Activated CD8-positive, alpha-beta memory T cell treated with anti-CD3 and anti-CD28 coated beads, Interleukin-2, amount 50 U/mL, for 1 hour (primary cell): Measurements from ENCODE around the gene AIG1.

ENCODE experiments used
- DNase-seq: peaks from one replicate; pipeline ENCODE4 v3.0.0-alpha.2; 2020; ENCODE audit errors: extremely low read depth

The AIG1 gene

DNA sequence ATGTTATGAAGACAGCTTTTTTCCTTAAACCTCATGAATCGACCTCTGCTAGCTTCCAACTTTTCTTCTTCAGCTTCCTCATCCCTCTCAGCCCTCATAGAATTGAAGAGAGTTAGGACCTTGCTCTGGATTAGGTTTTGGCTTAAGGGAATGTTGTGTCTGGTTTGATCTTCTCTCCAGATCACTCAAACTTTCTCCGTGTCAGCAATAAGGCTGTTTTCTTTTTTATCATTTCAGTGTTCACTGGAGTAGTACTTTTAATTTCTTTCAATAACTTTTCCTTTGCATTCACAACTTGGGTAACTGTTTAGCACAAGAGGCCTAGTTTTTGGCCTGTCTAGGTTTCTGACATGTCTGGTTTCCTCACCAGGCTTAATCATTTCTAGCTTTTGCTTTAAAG, 32.6 kb downstream of the AIG1 start:
- no peak for DNase-seq

DNA sequence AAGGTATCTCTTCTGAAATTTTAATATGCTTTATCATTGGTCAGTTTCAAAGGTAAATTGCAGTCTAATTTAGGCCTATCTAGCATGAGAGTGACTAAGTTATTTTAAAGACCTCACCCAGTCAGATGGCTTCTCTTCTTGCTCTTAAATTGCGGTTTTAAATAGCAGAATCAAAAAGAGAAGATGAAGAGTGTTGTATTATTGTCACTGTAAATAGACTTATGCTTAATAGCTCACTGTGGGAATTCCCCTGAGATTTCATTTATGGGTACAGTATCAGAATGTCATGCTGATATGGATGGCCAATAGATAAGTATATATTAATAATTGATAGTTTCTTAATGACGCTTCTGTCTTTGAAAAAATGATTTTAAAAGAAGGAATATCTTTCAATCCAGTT, 35.7 kb downstream of the AIG1 start:
- no peak for DNase-seq

DNA sequence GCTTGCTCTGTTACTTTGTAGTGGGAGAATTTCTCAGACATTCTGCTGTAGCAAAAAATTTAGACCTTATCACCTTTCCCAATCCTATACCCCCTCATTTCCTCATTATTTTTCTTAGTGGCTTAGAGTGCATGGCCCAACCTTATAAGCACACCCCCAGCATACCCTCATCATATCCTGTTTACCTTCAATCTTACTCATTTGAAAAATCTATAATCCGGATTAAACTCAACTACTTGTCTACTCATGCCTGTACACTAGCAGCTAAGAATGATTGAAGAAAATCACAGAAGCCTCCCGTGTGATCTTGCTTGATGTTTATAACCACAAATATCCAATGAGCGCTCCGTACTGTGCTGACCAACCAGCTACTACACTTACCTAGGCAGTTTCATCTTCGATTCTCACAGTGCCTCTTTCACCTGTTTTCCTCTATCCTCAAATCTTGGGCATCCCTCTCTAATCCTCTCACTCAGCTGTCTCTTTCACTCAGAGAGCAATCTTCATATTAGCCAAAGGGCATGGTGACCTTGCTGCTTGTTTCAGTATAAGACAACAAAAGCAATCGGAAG, 36.6 kb downstream of the AIG1 start:
- no peak for DNase-seq

DNA sequence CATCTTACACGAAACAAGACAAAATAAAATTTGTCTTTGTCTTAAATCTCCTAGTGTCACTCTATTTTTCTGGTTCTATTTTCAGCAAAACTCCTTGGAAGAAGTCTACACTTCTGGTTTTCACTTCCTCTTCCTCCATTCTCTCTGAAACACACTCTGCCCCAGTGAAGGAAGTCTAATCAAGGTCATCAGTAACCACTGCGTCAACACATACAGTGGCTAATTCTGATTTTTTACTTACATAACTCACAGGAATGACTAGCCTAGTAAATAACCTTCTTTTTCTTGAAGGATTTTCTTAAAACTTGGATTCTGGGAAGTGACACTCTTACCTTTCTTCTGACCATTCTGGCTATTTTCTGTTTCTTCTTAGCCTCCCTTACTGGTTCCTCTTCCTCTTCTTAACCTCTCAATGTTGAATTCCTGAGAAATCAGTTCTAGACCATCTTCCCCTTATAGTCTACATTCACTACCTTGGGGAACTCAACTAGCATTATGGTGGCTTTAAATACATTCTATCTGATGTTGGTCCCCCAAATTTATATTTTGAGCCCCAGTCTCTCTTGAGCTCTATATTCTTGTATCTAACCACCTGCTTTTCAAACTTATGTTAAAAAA, 37.5 kb downstream of the AIG1 start:
- DNase-seq, result no peak

DNA sequence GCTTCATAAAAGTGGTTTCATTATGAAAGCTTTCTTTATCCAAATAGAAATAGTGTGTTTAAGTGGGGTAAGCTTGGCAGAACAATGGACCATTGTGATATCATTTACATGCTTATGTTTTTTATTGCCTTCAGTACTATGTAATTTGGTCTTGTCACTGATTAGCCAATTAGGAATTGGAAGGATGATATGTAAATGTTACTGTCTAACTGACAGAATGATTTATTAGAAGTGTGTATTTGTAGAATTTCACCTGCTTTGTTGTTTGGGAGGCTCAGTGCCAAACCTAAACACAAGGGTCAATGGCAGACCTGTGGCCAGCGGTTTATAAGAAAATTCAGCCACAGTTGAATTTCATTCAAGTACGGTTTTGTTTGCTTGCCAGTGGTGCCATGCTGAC, 39.0 kb downstream of the AIG1 start:
- no peak for DNase-seq

DNA sequence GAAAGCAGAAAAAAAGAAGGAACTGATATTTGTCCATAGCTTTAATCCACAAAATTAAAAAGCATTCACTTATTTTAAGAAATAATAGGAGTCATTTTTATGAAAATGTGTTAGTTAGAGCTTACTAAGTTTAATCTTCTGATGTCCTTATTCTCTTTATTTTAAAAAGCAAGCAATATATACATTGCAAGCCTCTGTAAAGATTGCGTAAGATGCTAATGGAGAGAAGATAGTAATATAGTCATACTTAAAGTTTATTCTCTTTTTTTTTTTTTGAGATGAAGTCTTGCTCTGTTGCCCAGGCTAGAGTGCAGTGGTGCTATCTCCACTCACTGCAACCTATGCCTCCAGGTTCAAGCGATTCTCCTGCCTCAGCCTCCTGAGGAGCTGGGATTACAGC, 39.7 kb downstream of the AIG1 start:
- no peak for DNase-seq

DNA sequence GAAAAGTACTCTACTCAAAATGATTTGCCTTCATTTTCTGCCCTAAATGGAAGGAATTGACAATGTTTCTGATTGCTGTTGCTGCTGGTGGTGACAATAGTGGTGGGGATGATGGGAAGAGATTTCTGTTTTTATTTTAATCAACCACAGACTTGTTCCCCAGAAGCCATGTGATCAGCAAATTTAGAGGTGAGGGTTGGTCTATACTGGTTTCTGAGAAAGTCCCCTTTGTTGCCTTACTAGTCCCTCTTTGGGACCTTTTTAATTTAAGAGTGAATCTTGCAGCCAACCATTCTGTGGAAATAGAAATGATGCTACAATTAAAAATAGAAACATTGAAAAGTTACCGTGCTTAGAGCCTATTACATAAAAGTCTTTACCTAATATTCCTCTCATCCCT, 43.2 kb downstream of the AIG1 start:
- no peak for DNase-seq

DNA sequence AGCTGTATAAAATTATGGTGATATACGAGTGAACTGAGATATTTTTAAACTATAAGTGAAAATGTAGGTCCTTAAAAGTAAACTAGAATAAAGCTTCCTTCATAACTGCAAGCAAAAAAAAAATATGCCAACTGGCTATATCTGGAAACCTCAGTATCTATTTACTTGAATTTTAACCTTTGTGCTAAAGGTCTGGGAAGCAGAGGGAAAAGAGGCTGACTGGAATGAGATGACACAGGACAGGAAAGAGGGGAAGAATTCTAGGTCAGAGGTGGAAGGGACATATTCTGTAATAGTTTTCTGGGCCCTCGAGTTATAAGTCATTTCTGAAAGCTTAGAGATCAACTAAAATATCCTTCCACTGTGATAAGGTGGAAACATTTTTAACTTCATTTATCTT, 46.8 kb downstream of the AIG1 start:
- DNase-seq, result no peak

DNA sequence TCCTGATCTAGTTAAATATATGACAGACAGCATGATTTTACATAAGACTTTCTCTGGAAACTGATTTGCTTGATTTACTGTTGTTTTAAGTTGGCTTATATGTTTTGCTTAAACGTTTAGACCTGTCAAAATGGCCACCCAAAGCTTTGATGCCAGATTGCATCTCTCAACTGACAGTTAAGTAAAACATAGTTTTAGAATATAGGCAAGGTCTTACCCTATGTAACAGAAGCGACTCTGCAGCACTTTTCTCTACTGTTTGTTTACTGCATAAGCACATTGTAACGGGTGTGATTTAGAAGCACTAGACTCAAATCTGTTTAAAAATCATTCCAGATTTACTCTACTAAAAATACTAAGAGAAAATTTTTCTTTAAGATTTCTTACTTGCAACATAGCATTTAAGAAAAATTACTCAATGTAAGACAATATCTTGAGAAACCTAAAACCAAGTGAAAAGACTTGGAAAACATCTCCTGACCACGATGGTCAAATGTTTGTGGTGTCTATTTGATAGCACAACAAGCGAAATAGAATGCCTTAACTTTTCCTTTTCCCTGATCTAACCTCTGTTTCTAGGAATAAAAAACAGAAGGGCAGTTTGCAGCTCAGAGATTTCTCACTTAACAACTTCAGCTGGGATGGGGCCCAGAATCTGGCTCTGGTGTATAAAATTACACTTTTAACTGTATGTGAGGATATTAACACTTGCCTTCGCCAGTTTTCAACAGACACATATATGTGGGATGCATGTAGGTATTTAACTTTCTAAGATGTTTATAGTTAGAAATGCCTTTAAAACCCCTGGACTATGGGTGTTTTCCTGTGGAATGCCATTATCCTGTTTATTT, 47.4 kb downstream of the AIG1 start:
- no peak for DNase-seq

DNA sequence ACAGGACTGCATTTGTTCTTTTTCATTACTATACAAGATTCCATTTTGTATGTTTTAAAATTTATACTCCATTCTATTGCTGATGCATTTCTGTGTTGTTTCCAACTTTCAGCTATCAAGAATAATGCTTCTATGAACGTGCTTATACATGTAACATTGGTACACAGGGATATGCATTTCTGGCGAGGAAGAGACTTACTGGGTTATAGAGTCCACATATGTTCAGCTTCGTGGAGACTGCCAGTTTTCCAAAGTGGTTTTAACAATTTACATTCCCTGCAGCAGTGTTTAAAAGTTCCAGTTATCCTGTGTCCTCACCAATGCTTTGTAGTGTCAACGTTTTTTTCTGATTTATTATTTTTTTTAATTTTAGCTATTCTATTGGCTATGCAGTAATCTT, 48.5 kb downstream of the AIG1 start:
- DNase-seq, result no peak

DNA sequence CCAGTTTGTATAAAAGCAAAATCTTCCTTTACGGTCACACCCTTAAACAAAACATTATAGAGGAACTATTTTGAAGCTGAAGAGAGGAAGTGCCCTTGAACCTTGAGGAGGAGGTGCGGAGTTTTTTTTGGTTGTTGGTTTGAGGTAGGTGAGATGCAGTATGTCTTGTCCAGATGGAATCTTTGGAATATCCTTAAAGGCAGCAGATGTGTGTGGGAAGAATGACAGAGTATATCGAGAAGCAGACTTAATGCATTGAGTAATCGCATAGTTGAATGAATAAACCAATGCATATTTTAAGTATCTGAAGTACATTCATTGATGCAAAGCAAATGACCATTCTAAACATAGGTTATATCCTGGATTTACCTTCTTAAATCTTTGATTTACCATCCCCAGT, 49.9 kb downstream of the AIG1 start:
- no peak for DNase-seq

DNA sequence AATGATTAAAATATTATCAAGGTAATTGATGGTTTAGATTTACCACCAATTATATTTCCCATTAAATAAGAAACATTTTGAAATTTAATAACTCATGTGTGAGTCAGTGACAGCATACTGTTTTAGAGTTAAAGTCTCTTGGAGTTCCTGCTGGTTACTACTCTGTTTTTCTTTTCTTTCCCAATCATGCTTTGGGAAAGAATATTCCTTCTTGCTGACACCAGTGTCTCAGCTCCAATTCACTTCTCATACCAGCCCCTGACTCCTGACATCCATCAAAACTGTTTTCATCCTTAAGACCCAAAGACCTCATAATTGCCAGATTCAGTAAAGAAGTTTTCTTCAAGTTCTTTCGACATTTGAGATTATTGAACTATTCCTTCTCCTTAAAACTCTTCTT, 50.3 kb downstream of the AIG1 start:
- no peak for DNase-seq

DNA sequence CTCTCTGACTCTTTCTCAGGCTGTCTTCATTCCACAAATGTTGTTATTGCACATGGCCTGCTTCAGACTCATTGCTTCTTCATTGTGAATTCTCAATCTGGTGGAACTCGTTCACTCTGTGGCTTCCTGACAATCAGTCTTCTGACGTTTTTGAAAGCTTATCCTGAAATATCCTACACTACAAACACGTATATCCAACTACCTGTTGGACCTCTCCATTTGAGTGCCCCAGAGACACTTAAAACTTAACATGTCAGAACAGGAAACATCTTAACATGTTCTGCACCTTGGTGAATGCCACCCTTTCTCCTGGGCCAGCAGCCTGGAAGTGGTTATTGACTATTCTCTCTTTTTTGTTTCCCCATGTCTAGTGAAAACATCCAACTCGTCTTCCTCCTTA, 50.8 kb downstream of the AIG1 start:
- DNase-seq, result no peak

DNA sequence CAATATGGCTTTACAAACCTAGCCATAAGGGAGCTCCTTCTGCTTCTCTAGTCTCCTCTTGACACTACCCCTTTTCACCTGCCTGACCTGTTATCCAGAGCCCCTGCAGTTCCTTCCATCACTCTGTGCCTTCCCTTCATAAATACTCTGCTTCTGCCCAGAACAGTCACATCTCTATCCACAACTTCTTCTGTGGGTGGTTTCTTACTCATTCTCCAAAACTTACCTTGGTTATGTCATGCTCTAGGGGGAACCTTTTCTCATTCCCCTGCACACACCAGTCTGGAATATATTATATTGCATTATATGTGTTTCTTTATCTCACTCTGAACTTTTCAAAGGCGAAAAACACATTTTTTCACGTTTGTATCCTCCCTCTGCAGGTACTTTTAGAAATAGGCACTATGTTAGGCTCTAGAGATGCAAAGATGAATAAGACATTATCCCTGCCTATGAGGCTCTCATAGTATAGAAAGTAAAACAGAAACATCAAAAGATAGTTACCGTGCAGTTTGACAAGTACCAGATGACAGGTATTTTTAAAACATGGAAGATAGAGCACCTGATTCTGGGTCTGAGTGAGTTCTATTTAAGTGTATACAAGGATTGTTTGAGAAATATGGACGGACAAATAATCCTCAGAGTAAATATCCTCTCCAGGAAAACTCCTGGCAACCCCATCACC, 51.5 kb downstream of the AIG1 start:
- DNase-seq, result no peak

DNA sequence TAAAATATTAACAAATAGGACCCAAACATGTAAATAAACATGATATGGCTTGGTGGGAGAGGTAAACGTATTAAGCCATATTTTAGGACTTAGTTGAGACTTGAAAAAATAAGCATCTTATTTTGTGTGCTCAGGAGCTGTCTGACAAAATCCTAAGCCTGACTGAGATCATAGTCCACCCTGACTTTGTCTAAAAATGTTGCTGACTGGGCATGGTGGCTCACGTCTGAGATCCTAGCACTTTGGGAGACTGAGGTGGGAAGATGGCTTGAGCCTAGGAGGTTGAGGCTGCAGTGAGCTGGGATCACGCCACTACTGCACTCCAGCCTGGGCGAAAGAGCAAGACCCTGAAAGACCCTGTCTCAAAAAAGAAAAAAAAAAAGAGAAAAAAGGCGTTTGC, 52.1 kb downstream of the AIG1 start:
- DNase-seq, result no peak

DNA sequence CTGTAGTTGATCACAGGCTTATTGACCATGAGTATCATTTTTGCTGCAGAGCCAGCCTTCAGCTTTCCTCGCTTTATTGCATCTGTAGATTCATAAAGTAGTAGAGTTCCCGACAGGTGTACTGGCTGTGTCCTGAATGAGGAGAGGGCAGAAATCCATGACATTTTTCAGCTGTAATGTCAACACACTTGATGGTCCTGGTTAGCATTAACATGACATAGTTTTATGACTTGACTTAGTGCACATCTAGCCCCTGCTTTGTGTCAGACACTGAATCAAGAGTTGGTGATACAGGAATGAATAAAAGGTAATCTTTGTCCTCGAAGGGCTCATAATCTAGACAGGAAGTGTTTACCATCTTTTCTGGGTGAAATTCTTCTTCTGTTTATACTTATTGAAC, 55.0 kb downstream of the AIG1 start:
- no peak for DNase-seq

DNA sequence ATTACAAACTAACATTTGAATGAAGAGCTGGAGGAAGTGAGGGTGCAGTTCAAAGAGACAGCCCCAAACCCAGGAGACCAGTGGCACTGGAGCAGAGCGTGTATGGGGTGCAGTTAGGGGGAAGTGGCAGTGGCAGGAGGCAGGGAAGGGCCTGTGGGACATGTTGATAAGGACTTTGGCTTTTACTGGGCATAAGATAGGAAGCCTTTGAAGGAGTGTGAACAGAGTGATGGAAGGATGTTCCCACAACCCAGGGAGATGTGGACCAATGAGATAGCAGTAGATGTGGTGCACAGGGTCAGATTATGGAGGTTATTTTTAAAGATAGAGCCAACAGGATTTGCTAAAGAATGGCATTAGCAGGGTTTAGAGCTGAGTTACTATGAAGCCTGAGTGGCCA, 56.4 kb downstream of the AIG1 start:
- no peak for DNase-seq

DNA sequence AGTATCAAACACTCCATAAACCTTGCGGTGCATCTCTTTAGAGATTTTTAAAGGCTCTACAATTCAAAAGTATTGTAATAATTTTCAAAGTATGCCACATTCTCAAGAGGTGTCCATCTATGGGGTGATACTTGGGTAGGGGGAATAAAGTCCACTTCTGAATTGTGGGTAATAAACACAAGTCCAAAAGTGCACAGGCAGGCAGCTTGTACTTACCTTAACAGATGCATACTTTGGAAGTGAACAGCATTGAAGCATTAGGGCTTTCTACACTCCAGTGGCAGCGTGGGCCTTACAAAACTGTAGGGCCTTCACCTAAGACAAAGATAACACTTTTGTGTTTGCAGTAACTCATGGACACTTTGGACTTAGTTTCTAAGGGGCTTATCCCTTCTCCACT, 58.6 kb downstream of the AIG1 start:
- no peak for DNase-seq

DNA sequence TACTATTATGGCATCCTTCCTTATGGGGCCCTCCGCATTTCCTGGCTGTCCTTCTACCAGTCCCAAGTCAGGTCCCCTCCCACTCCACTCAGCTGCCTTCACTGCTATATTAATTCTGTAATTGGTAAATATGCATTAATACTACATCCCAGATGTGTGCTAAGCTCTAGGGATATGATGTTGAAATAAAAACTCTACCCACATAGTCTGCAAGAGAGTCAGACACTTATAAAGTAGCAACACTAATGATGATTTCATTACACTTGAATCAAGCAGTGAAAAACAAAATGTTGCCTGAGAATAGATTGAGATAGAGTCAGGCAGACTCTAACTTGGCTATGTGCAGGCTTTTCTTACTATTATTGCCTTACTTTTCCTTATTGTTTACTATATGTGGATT, 62.4 kb downstream of the AIG1 start:
- DNase-seq, result no peak

DNA sequence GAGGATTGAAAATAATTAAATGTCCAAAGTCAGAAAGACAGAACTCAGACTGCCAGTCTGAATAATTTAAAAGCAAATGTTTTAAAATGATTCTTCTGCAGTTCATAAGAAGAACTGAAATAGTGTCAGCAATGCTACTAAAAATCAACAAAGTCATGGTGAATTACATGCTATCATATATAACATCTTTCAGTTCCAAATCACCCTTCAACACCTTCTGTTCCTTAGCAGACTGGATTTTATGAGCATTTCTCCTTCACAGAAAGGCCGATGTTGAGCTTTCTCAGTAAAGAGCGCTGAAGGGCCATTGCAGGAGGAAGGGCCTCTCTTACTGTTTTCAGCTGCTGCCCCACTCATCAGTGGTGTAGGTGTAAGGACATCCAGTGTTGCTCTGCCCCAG, 63.3 kb downstream of the AIG1 start:
- DNase-seq, result no peak

DNA sequence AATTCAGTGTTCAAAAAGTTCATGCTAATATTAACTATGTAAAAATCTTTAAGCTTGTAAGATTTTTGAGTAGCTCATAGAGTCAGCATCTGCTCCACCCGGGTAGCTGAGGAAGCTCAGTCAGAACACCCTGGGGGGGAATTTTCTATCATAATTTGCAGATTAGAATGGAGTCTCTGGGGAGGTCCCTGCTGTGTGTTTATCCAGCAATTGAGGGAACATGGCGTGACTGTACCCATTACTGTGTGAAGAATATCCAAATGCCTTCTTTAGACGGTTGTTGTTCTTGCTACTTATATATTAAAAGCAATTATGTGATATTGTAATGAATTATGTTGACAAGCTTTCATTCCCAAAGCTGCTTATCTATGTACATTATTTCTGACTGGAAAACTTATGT, 64.8 kb downstream of the AIG1 start:
- no peak for DNase-seq

DNA sequence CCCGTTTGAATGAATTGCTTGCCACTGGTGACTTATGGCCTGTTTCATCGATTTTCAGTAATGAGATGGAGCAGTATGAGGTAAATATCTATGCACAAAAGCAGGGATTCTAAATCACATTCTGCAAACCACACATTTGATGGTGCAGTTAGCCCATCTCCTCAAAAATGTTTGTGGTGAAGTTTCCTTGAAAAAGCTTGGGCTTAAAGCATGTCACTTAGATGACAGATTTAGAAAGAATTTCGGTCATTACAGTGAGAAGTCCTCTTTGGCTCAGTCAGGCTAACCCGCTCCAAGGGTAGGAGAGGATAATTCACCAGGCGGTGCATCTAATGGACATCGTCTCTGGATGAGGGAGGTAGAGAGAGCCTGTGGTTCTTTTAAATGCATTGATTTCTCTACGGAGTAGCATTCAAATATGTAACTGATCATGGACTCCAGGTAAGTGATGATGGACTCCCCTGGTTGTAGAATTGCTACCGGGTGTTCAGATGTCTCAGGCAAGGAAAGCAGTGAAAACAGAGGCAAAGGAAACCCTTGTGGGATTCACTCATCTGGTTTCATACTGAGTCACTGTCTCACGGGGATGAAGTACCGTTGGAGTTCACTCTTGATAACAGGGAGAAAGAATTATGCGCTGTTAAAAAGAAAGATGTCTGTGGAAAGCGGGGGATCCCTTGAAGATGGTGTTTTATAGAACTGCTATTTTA, 65.3 kb downstream of the AIG1 start:
- no peak for DNase-seq
